ENCODE results near the gene FAM117A.

FAM117A gene

GRCh38 chr17:49677134-49677932 is 86.6 kb downstream of the FAM117A start (continued):
- TF ChIP-seq ZNF660 (tag by site-specific recombination; IDR thresholded peaks at IDR 0.05) (peak; percentile 30; the same call in 1 of the 2 replicates), ZBTB1 (tag by site-specific recombination; IDR thresholded peaks at IDR 0.05) (0 out of 2 replicates have a peak, but pooled peaks have one; percentile 84), ZNF223 (tag by site-specific recombination; IDR thresholded peaks at IDR 0.05) (peak; percentile 26; the same call in 1 of the 2 replicates), ZNF248 (tag by site-specific recombination; IDR thresholded peaks at IDR 0.05) (no peak), CTCF (tag by site-specific recombination; IDR thresholded peaks at IDR 0.05) (peak; percentile 91), ZNF350 (tag by site-specific recombination; IDR thresholded peaks at IDR 0.05) (no peak), ZNF747 (tag by site-specific recombination; IDR thresholded peaks at IDR 0.05) (0 out of 2 replicates have a peak, but pooled peaks have one; percentile 41), KLF10 (tag by site-specific recombination; IDR thresholded peaks at IDR 0.05) (peak; percentile 29; the same call in 1 of the 2 replicates), TRIM28 (IDR thresholded peaks at IDR 0.05; ENCODE audit: borderline replicate concordance, low read length) (no peak), ZNF184 (tag by site-specific recombination; IDR thresholded peaks at IDR 0.05) (no peak), ZNF335 (tag by site-specific recombination; conservative IDR thresholded peaks at IDR 0.05) (peak; percentile 42; the same call in 1 of the 2 replicates), BCL11B (tag by site-specific recombination; IDR thresholded peaks at IDR 0.05; ENCODE audit: low read depth) (peak; percentile 77), ZNF707 (tag by site-specific recombination; IDR thresholded peaks at IDR 0.05) (no peak), IKZF3 (tag by site-specific recombination; IDR thresholded peaks at IDR 0.05) (peak; percentile 64; the same call in 1 of the 2 replicates), ZSCAN5A (tag by site-specific recombination; IDR thresholded peaks at IDR 0.05) (peak; percentile 56; the same call in 1 of the 2 replicates), ZNF561 (tag by site-specific recombination; IDR thresholded peaks at IDR 0.05; ENCODE audit: borderline replicate concordance) (0 out of 2 replicates have a peak, but pooled peaks have one; percentile 12), GLI2 (tag by site-specific recombination; IDR thresholded peaks at IDR 0.05; ENCODE audit: borderline replicate concordance, low read depth) (no peak), ZFP3 (tag by site-specific recombination; IDR thresholded peaks at IDR 0.05; ENCODE audit: low read depth) (no peak), ZBTB7A (tag by site-specific recombination; IDR thresholded peaks at IDR 0.05; ENCODE audit: low read depth) (no peak), SP7 (tag by site-specific recombination; IDR thresholded peaks at IDR 0.05) (no peak), KLF8 (tag by site-specific recombination; IDR thresholded peaks at IDR 0.05) (no peak)
- TF ChIP-seq, protein P1, sequence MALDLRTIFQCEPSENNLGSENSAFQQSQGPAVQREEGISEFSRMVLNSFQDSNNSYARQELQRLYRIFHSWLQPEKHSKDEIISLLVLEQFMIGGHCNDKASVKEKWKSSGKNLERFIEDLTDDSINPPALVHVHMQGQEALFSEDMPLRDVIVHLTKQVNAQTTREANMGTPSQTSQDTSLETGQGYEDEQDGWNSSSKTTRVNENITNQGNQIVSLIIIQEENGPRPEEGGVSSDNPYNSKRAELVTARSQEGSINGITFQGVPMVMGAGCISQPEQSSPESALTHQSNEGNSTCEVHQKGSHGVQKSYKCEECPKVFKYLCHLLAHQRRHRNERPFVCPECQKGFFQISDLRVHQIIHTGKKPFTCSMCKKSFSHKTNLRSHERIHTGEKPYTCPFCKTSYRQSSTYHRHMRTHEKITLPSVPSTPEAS (tag by site-specific recombination; IDR thresholded peaks at IDR 0.05): no peak
- TF ChIP-seq, protein P2, sequence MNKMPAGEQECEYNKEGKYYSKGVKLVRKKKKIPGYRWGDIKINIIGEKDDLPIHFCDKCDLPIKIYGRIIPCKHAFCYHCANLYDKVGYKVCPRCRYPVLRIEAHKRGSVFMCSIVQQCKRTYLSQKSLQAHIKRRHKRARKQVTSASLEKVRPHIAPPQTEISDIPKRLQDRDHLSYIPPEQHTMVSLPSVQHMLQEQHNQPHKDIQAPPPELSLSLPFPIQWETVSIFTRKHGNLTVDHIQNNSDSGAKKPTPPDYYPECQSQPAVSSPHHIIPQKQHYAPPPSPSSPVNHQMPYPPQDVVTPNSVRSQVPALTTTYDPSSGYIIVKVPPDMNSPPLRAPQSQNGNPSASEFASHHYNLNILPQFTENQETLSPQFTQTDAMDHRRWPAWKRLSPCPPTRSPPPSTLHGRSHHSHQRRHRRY (tag by site-specific recombination; IDR thresholded peaks at IDR 0.05): 0 out of 2 replicates have a peak, but pooled peaks have one; percentile 45
- TF ChIP-seq, protein P3, sequence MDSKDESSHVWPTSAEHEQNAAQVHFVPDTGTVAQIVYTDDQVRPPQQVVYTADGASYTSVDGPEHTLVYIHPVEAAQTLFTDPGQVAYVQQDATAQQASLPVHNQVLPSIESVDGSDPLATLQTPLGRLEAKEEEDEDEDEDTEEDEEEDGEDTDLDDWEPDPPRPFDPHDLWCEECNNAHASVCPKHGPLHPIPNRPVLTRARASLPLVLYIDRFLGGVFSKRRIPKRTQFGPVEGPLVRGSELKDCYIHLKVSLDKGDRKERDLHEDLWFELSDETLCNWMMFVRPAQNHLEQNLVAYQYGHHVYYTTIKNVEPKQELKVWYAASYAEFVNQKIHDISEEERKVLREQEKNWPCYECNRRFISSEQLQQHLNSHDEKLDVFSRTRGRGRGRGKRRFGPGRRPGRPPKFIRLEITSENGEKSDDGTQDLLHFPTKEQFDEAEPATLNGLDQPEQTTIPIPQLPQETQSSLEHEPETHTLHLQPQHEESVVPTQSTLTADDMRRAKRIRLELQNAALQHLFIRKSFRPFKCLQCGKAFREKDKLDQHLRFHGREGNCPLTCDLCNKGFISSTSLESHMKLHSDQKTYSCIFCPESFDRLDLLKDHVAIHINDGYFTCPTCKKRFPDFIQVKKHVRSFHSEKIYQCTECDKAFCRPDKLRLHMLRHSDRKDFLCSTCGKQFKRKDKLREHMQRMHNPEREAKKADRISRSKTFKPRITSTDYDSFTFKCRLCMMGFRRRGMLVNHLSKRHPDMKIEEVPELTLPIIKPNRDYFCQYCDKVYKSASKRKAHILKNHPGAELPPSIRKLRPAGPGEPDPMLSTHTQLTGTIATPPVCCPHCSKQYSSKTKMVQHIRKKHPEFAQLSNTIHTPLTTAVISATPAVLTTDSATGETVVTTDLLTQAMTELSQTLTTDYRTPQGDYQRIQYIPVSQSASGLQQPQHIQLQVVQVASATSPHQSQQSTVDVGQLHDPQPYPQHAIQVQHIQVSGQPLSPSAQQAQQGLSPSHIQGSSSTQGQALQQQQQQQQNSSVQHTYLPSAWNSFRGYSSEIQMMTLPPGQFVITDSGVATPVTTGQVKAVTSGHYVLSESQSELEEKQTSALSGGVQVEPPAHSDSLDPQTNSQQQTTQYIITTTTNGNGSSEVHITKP (tag by site-specific recombination; IDR thresholded peaks at IDR 0.05): no peak
- TF ChIP-seq, protein P4, sequence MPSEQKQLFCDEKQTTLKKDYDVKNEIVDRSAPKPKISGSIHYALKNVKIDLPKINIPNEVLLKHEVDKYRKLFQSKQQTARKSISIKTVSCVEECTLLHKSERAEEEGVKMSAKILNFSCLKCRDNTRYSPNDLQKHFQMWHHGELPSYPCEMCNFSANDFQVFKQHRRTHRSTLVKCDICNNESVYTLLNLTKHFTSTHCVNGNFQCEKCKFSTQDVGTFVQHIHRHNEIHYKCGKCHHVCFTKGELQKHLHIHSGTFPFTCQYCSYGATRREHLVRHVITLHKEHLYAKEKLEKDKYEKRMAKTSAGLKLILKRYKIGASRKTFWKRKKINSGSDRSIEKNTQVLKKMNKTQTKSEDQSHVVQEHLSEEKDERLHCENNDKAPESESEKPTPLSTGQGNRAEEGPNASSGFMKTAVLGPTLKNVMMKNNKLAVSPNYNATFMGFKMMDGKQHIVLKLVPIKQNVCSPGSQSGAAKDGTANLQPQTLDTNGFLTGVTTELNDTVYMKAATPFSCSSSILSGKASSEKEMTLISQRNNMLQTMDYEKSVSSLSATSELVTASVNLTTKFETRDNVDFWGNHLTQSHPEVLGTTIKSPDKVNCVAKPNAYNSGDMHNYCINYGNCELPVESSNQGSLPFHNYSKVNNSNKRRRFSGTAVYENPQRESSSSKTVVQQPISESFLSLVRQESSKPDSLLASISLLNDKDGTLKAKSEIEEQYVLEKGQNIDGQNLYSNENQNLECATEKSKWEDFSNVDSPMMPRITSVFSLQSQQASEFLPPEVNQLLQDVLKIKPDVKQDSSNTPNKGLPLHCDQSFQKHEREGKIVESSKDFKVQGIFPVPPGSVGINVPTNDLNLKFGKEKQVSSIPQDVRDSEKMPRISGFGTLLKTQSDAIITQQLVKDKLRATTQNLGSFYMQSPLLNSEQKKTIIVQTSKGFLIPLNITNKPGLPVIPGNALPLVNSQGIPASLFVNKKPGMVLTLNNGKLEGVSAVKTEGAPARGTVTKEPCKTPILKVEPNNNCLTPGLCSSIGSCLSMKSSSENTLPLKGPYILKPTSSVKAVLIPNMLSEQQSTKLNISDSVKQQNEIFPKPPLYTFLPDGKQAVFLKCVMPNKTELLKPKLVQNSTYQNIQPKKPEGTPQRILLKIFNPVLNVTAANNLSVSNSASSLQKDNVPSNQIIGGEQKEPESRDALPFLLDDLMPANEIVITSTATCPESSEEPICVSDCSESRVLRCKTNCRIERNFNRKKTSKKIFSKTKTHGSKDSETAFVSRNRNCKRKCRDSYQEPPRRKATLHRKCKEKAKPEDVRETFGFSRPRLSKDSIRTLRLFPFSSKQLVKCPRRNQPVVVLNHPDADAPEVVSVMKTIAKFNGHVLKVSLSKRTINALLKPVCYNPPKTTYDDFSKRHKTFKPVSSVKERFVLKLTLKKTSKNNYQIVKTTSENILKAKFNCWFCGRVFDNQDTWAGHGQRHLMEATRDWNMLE (tag by site-specific recombination; conservative IDR thresholded peaks at IDR 0.05; ENCODE audit: low read depth): no peak; the same call in 1 of the 2 replicates
